Measurements from ENCODE around the gene ITGA2B. TPM values are rescaled to one million over a fixed set of nuclear protein-coding genes. Genes with fewer than 3 reads are reported as not detected.

ITGA2B gene
- total RNA-seq, 1 experiment from 2014 or later: 8.3 TPM

DNA sequence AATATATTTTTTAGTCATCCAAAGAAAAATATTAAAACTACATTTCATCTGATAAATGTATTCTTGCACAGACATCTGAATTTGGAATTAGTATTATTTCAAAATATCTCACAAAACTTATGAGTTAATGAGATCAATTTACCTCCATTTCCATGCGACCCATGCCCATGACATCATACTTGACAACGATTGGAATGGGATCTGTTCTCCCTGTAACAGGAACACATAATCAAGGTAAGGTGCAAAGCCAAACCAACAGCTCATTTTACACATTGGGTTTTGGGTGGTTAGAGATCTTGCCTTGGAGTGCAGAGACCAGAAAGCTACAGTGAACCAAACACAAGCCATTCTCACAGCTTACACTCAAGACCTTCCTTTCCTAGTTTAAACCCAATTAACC, 46.9 kb upstream of the ITGA2B start:
- Histone ChIP-seq H2AFZ (ENCODE audit: low read length) (no peak overlapping the region), H2BK12ac (ENCODE audit: insufficient read length, low read depth, low read length) (no peak overlapping the region), H3K14ac (ENCODE audit: insufficient read depth, low read length) (no peak overlapping the region), H2AK5ac (ENCODE audit: insufficient read length, low read length) (no peak overlapping the region), H3K23me2 (ENCODE audit: insufficient read length, low read depth, low read length, poor library complexity, severe bottlenecking) (no peaks in the 10 kb centered on the region), H3K9ac (ENCODE audit: extremely low read depth, insufficient read length, low read length) (no peak overlapping the region), H2BK5ac (ENCODE audit: insufficient read length, low read length) (no peak overlapping the region), H3K79me1 (ENCODE audit: insufficient read depth, low read depth, low read length, poor library complexity, severe bottlenecking) (peaks cover 4% of the 10 kb centered on the region), H3K27me3 (ENCODE audit: insufficient read depth, low read length) (no peaks in the 10 kb centered on the region), H2BK20ac (ENCODE audit: low read depth, low read length, poor library complexity, severe bottlenecking) (no peak overlapping the region), H2BK15ac (ENCODE audit: low read depth, low read length) (no peak overlapping the region), H3K4me1 (ENCODE audit: insufficient read depth, low read length) (no peaks in the 10 kb centered on the region), H3K23ac (ENCODE audit: insufficient read length, low read depth, low read length) (no peak overlapping the region), H4K5ac (ENCODE audit: insufficient read length, low read depth, low read length) (no peak overlapping the region), H4K8ac (replicated peaks; ENCODE audit: insufficient read length, low read depth, low read length) (no peak overlapping the region), H4K91ac (ENCODE audit: insufficient read length, low read depth, low read length) (no peak overlapping the region), H3K4ac (ENCODE audit: low read depth, low read length) (no peak overlapping the region), H4K20me1 (ENCODE audit: control insufficient read depth, insufficient read depth, insufficient read length) (no peaks in the 10 kb centered on the region), H2BK120ac (ENCODE audit: low read depth, low read length, poor library complexity, severe bottlenecking) (no peak overlapping the region), H3K27ac (ENCODE audit: insufficient read length, low read depth, low read length) (no peak overlapping the region), H3K4me2 (ENCODE audit: insufficient read depth, insufficient read length, low read length) (no peak overlapping the region), H3K79me2 (ENCODE audit: insufficient read depth, low read length) (no peaks in the 10 kb centered on the region), H3K18ac (ENCODE audit: insufficient read length, low read depth, low read length) (no peak overlapping the region), H3T11ph (ENCODE audit: low read length) (no peak overlapping the region), H3K9me3 (ENCODE audit: control insufficient read depth, low read depth, low read length) (no peaks in the 10 kb centered on the region), H3K56ac (ENCODE audit: insufficient read length, low read depth, low read length) (no peak overlapping the region)
- no peak overlapping the region for H3K27ac Mint-ChIP-seq
- H3K27me3 Mint-ChIP-seq (ENCODE audit: low read depth): no peaks in the 10 kb centered on the region
- no peak overlapping the region for H3K4me3 Mint-ChIP-seq
- WGBS (ENCODE audit: extremely low coverage, insufficient read length, low lambda C conversion rate): no CpG with 5 or more reads among the region's 2 CpGs
- DNase-seq: no peak
- H3K4me1 Mint-ChIP-seq: peaks cover 11 to 12% of the 10 kb centered on the region in 2 experiments
- TF ChIP-seq, protein P1, sequence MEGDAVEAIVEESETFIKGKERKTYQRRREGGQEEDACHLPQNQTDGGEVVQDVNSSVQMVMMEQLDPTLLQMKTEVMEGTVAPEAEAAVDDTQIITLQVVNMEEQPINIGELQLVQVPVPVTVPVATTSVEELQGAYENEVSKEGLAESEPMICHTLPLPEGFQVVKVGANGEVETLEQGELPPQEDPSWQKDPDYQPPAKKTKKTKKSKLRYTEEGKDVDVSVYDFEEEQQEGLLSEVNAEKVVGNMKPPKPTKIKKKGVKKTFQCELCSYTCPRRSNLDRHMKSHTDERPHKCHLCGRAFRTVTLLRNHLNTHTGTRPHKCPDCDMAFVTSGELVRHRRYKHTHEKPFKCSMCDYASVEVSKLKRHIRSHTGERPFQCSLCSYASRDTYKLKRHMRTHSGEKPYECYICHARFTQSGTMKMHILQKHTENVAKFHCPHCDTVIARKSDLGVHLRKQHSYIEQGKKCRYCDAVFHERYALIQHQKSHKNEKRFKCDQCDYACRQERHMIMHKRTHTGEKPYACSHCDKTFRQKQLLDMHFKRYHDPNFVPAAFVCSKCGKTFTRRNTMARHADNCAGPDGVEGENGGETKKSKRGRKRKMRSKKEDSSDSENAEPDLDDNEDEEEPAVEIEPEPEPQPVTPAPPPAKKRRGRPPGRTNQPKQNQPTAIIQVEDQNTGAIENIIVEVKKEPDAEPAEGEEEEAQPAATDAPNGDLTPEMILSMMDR (conservative IDR thresholded peaks at IDR 0.05): no peak
- H3K36me3 Mint-ChIP-seq (ENCODE audit: insufficient read depth in 1 of 3, low read depth in 3 of 3): peaks cover 24 to 35% (median 35%) of the 10 kb centered on the region in 3 experiments; a peak in 6 of 7 replicates
- H3K9me3 Mint-ChIP-seq: no peaks in the 10 kb centered on the region

Measured in H9 (cell line).